Measurements from ENCODE around the gene ANXA8L1.
"Not testable (repeated sequence)": the region's sequence is repeated elsewhere in the genome, so short reads cannot be mapped to it uniquely, and the experiment has no call there.

The ANXA8L1 gene

GRCh38 chr10:46375406-46375805 lies at the start of gene ANXA8L1:
ANXA8L1 (plus strand) TSS chr10:46375776; CDS start chr10:46375852, 76 bp downstream.
- FAIRE-seq: not testable (repeated sequence)

- FAIRE-seq: no peak
These were observed 49.5 kb upstream of the ANXA8L1 start for GRCh38 chr10:46326066-46326465.

- no peak for FAIRE-seq
These were observed 48.6 kb upstream of the ANXA8L1 start for GRCh38 chr10:46326971-46327370.

GRCh38 chr10:46327685-46328084 lies 47.9 kb upstream of the ANXA8L1 start:
- no peak for FAIRE-seq

- no peak for FAIRE-seq
These were observed 46.5 kb upstream of the ANXA8L1 start for GRCh38 chr10:46328853-46329689.

GRCh38 chr10:46329690-46330016 lies 45.9 kb upstream of the ANXA8L1 start:
- no peak for FAIRE-seq

- FAIRE-seq: no peak
These were observed 44.7 kb upstream of the ANXA8L1 start for GRCh38 chr10:46330894-46331293.

- not testable (repeated sequence) for FAIRE-seq
These were observed 10.1 kb upstream of the ANXA8L1 start for GRCh38 chr10:46365484-46365883.

GRCh38 chr10:46367209-46367608 lies 8.4 kb upstream of the ANXA8L1 start:
- FAIRE-seq: not testable (repeated sequence)

- FAIRE-seq: not testable (repeated sequence)
These were observed 7.8 kb upstream of the ANXA8L1 start for GRCh38 chr10:46367666-46368240.

GRCh38 chr10:46368956-46369355 lies 6.6 kb upstream of the ANXA8L1 start:
- not testable (repeated sequence) for FAIRE-seq

- FAIRE-seq: not testable (repeated sequence)
These were observed 1.2 kb upstream of the ANXA8L1 start for GRCh38 chr10:46374410-46374809.

- not testable (repeated sequence) for FAIRE-seq
These were observed 1.4 kb downstream of the ANXA8L1 start for GRCh38 chr10:46377022-46377421.

GRCh38 chr10:46377651-46378050 lies 2.1 kb downstream of the ANXA8L1 start:
- FAIRE-seq: not testable (repeated sequence)

- FAIRE-seq: not testable (repeated sequence)
These were observed 2.5 kb downstream of the ANXA8L1 start for GRCh38 chr10:46378108-46378507.

- not testable (repeated sequence) for FAIRE-seq
These were observed 3.8 kb downstream of the ANXA8L1 start for GRCh38 chr10:46379233-46379848.

GRCh38 chr10:46385858-46386257 lies 10.3 kb downstream of the ANXA8L1 start:
- not testable (repeated sequence) for FAIRE-seq

GRCh38 chr10:46386694-46387093 lies 11.1 kb downstream of the ANXA8L1 start:
- not testable (repeated sequence) for FAIRE-seq

- FAIRE-seq: not testable (repeated sequence)
These were observed 11.8 kb downstream of the ANXA8L1 start for GRCh38 chr10:46387309-46387902.

GRCh38 chr10:46391422-46391821 lies 15.8 kb downstream of the ANXA8L1 start:
- not testable (repeated sequence) for FAIRE-seq

- FAIRE-seq: not testable (repeated sequence)
These were observed 21.1 kb downstream of the ANXA8L1 start for GRCh38 chr10:46396441-46397279.

GRCh38 chr10:46397767-46398166 lies 22.2 kb downstream of the ANXA8L1 start:
- FAIRE-seq: not testable (repeated sequence)

All from endometrium (tissue), 2 donors.